SH-SY5Y (cell line): Measurements from ENCODE around the gene AZIN2.

Source experiments
- GATA2 ChIP-seq: IDR thresholded peaks from 2 replicates; pipeline ENCODE4 v1.6.1; 2011; ENCODE audit warnings: mild to moderate bottlenecking, low read depth, low read length
- GATA3 ChIP-seq: IDR thresholded peaks from 2 replicates; pipeline ENCODE4 v1.6.1; 2011; ENCODE audit warnings: low read depth, mild to moderate bottlenecking, low read length, moderate library complexity

DNA sequence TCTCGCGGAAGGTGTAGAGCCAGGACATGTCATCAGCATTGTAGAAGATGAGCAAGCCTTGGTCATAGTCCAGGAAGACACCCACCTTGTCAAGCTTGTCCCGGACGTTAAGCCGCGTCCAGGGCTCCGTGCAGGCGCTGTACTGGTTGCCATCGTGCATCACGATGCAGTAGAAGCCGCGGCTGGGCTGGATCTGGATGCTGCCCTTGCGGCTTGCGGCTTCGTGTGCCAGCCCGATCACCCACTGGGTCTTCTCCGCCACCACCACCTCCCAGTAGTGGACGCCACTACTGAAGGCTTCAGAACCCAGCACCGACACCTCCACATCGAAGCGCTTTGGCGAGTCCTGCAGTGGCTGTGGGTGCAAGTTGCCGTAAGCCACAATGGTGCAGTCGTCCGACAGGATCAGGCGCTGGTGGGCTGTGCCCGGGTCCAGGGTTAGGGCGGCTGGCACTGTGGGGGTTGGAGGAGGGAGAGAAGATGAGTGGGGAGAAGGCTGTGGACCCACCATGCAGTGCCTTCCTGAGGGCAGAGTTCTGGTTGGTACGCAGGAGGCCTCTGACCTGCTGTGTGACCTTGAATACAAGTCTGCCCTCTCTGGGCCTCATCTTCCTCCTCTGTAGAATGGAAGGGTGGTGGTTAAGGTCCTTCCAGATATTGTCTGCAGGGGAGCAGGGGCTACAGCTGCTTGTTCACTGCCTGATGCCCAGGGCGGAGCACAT is 66.5 kb downstream of the AZIN2 start:
- TF ChIP-seq GATA2: no peak
- no peak for TF ChIP-seq GATA3
